ENCODE results near the gene EMC10.

The EMC10 gene

DNA sequence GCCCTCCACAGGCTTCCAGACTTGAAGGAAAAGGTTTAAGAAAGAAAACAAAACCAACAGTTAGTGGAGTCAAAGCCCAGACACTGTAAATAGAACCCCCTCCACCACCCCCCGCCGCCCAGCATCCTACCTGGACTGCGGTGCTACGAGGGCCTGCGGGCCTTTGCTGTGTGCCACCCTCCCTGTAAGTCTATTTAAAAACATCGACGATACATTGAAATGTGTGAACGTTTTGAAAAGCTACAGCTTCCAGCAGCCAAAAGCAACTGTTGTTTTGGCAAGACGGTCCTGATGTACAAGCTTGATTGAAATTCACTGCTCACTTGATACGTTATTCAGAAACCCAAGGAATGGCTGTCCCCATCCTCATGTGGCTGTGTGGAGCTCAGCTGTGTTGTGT, 6.6 kb downstream of the EMC10 start:
- no peaks in the 10 kb centered on the region for H3F3A ChIP-seq (ENCODE audit: insufficient read depth, low read length)
- no peak overlapping the region for H3K27ac ChIP-seq (ENCODE audit: low read length)
- no peaks in the 10 kb centered on the region for H3K27me3 ChIP-seq (replicated peaks; ENCODE audit: insufficient read depth, low read length)
- H3K4me2 ChIP-seq (ENCODE audit: low read depth, low read length) = no peak overlapping the region
- TF ChIP-seq EZH2phosphoT487 (IDR thresholded peaks at IDR 0.05; ENCODE audit: low read length) (no peak), EZH2 (optimal IDR thresholded peaks at IDR 0.05; ENCODE audit: low read depth, low read length) (no peak)
- TF ChIP-seq, protein P1, sequence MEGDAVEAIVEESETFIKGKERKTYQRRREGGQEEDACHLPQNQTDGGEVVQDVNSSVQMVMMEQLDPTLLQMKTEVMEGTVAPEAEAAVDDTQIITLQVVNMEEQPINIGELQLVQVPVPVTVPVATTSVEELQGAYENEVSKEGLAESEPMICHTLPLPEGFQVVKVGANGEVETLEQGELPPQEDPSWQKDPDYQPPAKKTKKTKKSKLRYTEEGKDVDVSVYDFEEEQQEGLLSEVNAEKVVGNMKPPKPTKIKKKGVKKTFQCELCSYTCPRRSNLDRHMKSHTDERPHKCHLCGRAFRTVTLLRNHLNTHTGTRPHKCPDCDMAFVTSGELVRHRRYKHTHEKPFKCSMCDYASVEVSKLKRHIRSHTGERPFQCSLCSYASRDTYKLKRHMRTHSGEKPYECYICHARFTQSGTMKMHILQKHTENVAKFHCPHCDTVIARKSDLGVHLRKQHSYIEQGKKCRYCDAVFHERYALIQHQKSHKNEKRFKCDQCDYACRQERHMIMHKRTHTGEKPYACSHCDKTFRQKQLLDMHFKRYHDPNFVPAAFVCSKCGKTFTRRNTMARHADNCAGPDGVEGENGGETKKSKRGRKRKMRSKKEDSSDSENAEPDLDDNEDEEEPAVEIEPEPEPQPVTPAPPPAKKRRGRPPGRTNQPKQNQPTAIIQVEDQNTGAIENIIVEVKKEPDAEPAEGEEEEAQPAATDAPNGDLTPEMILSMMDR (IDR thresholded peaks at IDR 0.05; ENCODE audit: low read length) = no peak
- no peaks in the 10 kb centered on the region for H3K4me1 ChIP-seq (ENCODE audit: low read length)
- H3K79me2 ChIP-seq (ENCODE audit: low read length) = peaks cover 17% of the 10 kb centered on the region
- H3K4me3 ChIP-seq (ENCODE audit: low read length) = no peak overlapping the region
- no peak for DNase-seq
- no peaks in the 10 kb centered on the region for H3K9me2 ChIP-seq (replicated peaks; ENCODE audit: insufficient read depth, low read length)
- H3K36me3 ChIP-seq (replicated peaks; ENCODE audit: insufficient read depth, low read length) = 0 out of 2 replicates have a peak, but pooled peaks cover 5% of the 10 kb centered on the region
- no peak overlapping the region for H2AFZ ChIP-seq (ENCODE audit: low read length)
- H3K9ac ChIP-seq (ENCODE audit: low read length) = no peak overlapping the region
- no peaks in the 10 kb centered on the region for H3K9me3 ChIP-seq (replicated peaks; ENCODE audit: insufficient read depth, low read length)
- 0 out of 2 replicates have a peak, but pooled peaks cover 3% of the 10 kb centered on the region for H4K20me1 ChIP-seq (ENCODE audit: insufficient read depth, low read length)

DNA sequence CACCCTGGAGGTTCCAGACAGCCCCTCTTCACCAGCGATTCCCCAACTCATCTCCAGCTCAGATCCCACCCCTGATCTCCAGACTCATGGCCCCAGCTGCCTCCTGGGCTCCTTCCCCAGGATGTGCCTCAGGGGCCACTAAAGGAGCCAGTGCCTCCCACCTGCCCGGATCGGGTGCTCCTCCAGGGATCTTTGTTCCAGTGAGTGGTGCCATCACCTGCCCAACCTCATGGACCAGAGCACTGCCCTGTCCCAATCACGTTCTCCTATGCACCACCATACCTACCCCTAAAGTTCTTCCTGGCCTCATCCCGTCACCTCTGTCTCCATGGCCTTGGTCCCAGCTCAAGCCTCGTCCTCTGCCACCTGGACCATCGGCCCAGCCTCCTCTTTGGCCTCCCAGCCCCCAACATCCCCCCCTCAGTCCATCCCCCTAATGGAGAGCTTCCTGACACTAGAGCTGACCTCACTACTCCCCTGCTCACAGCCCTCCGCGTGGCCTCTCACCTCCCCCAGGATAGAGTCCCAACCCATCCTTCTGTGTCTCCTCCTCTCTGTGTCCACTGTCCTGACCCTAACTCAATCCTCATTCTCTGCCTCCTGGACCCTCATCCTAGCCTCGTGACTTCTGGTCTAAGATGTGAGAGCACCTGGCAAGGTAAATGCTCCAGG, 9.1 kb downstream of the EMC10 start:
- Histone ChIP-seq H3K9me2 (replicated peaks; ENCODE audit: insufficient read depth, low read length) (no peaks in the 10 kb centered on the region), H3K4me2 (ENCODE audit: low read depth, low read length) (no peak overlapping the region), H3K79me2 (ENCODE audit: low read length) (no peaks in the 10 kb centered on the region), H3F3A (ENCODE audit: insufficient read depth, low read length) (no peaks in the 10 kb centered on the region), H3K36me3 (replicated peaks; ENCODE audit: insufficient read depth, low read length) (0 out of 2 replicates have a peak, but pooled peaks cover 5% of the 10 kb centered on the region), H4K20me1 (ENCODE audit: insufficient read depth, low read length) (no peaks in the 10 kb centered on the region), H3K9ac (ENCODE audit: low read length) (no peak overlapping the region), H3K4me3 (ENCODE audit: low read length) (no peak overlapping the region), H3K27ac (ENCODE audit: low read length) (no peak overlapping the region), H2AFZ (ENCODE audit: low read length) (no peak overlapping the region), H3K27me3 (replicated peaks; ENCODE audit: insufficient read depth, low read length) (no peaks in the 10 kb centered on the region), H3K4me1 (ENCODE audit: low read length) (no peaks in the 10 kb centered on the region), H3K9me3 (replicated peaks; ENCODE audit: insufficient read depth, low read length) (no peaks in the 10 kb centered on the region)
- TF ChIP-seq EZH2 (optimal IDR thresholded peaks at IDR 0.05; ENCODE audit: low read depth, low read length) (no peak), EZH2phosphoT487 (IDR thresholded peaks at IDR 0.05; ENCODE audit: low read length) (no peak)
- TF ChIP-seq, protein P1 (IDR thresholded peaks at IDR 0.05; ENCODE audit: low read length) = no peak
- DNase-seq = no peak

DNA sequence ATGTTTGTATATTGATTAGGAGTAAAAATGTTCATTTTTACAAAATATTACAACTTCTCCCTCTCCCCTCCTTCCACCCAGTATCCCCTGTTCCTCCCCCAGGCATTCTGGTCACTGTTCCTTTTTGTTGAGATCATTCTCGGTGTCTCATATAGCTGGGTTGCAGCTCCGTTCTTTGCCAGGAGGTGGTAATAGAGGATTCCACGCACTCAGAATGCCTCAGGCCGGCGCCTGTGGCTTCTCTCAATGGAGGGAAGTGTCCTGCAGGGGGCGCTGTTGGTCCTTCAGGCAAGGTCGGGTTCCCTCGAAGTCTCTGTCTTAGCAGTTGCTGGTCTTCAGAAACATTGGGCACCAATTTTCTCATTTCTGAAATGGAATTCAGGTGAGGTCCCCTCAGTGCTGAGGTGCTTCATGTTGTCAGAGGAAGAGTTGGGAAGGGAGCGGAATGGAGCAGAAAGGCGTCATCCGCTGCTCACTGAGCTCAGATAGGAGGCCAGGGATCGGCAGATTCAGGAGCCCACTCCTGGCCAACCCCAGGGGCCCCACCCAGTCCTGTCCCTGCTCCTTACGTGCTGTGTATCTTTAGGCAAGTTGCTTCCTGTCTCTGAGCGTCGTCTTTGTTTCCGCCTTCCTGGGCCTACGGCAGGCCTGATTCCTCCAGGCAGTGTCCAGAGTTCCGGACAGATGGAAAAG, 10.7 kb downstream of the EMC10 start:
- Histone ChIP-seq H3K27me3 (replicated peaks; ENCODE audit: insufficient read depth, low read length) (no peaks in the 10 kb centered on the region), H3K9me2 (replicated peaks; ENCODE audit: insufficient read depth, low read length) (no peaks in the 10 kb centered on the region), H4K20me1 (ENCODE audit: insufficient read depth, low read length) (no peaks in the 10 kb centered on the region), H3K9me3 (replicated peaks; ENCODE audit: insufficient read depth, low read length) (no peaks in the 10 kb centered on the region), H2AFZ (ENCODE audit: low read length) (no peak overlapping the region), H3K4me2 (ENCODE audit: low read depth, low read length) (no peak overlapping the region), H3K9ac (ENCODE audit: low read length) (no peak overlapping the region), H3K4me1 (ENCODE audit: low read length) (no peaks in the 10 kb centered on the region), H3K4me3 (ENCODE audit: low read length) (no peak overlapping the region), H3K36me3 (replicated peaks; ENCODE audit: insufficient read depth, low read length) (0 out of 2 replicates have a peak, but pooled peaks cover 5% of the 10 kb centered on the region), H3F3A (ENCODE audit: insufficient read depth, low read length) (no peaks in the 10 kb centered on the region), H3K79me2 (ENCODE audit: low read length) (no peaks in the 10 kb centered on the region), H3K27ac (ENCODE audit: low read length) (no peak overlapping the region)
- TF ChIP-seq EZH2 (optimal IDR thresholded peaks at IDR 0.05; ENCODE audit: low read depth, low read length) (no peak), EZH2phosphoT487 (IDR thresholded peaks at IDR 0.05; ENCODE audit: low read length) (no peak)
- TF ChIP-seq, protein P1 (IDR thresholded peaks at IDR 0.05; ENCODE audit: low read length) = peak; percentile 60
- peak; percentile 37 for DNase-seq
